Measurements from ENCODE around the gene TRAK2.

DNA sequence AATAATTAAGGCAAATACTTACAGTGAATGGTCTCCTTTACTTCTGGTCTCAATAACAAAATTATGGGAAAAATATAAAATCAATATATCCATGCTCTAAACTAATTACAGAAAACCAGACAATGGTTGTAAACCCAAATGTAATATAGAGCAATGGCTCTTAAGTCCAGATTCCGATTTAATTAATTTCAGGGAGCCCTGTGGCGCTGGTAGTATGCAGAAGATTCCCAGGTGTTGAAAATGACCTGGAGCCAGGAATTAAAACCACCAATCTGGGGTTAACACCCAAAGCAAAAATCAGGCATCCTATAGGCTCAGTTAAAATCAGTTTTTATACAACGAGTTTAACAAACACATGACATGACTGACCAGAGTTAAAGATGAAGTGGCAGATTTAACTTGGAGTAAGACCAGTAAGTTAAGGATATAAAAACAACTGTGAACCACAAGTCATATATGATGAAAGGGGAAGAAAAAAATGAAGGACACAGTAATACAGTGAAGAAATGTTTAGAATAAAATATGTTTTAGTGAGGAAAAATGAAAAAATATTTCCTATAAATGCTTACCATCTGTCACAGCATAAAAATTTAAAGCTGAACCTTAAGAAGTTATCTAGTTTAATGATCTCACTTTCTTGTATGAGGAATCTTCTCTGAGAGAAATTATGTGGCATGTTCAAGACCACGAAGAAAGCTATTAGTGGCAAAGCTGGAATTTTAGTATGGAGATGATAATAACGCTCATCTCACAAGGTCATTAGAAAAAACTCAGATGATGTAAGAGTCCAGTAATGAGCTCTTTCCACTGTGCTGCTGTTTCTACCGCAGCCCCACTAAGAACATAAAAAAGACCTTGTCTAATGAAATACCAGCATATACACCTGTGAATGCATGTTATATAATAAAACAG, 48.4 kb downstream of the TRAK2 start:
- TF ChIP-seq, protein P1, sequence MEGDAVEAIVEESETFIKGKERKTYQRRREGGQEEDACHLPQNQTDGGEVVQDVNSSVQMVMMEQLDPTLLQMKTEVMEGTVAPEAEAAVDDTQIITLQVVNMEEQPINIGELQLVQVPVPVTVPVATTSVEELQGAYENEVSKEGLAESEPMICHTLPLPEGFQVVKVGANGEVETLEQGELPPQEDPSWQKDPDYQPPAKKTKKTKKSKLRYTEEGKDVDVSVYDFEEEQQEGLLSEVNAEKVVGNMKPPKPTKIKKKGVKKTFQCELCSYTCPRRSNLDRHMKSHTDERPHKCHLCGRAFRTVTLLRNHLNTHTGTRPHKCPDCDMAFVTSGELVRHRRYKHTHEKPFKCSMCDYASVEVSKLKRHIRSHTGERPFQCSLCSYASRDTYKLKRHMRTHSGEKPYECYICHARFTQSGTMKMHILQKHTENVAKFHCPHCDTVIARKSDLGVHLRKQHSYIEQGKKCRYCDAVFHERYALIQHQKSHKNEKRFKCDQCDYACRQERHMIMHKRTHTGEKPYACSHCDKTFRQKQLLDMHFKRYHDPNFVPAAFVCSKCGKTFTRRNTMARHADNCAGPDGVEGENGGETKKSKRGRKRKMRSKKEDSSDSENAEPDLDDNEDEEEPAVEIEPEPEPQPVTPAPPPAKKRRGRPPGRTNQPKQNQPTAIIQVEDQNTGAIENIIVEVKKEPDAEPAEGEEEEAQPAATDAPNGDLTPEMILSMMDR (IDR thresholded peaks at IDR 0.05; ENCODE audit: low read length), result no peak
- no peak for TF ChIP-seq EZH2 (IDR thresholded peaks at IDR 0.05; ENCODE audit: borderline replicate concordance, low read length)

All from OCI-LY1 (cell line).